ENCODE measurements around the gene RARA. TPM values are rescaled to one million over a fixed set of nuclear protein-coding genes. Genes with fewer than 3 reads are reported as not detected.
"Not testable (repeated sequence)": the region's sequence is repeated elsewhere in the genome, so short reads cannot be mapped to it uniquely, and the experiment has no call there.

Gene RARA
- total RNA-seq, 6 donors from 2014 or later = 45.7 to 95.6 (median 85.9) TPM

GRCh38 chr17:40378966-40379365, 70.0 kb downstream of the RARA start:
- H3K4me3 ChIP-seq = no peak overlapping the region
- no peaks in the 10 kb centered on the region for H3K27me3 ChIP-seq
- DNase-seq = no peak
- no peaks in the 10 kb centered on the region for H3K4me1 ChIP-seq
- TF ChIP-seq POLR2AphosphoS5 (IDR thresholded peaks at IDR 0.05) = no peak
- TF ChIP-seq POLR2A (IDR thresholded peaks at IDR 0.05) = no peak
- 90 to 96% methylated on average over 7 of the region's 7 CpGs for WGBS, 2 donors
- no peaks in the 10 kb centered on the region for H3K36me3 ChIP-seq
- H3K9me3 ChIP-seq = no peaks in the 10 kb centered on the region
- ATAC-seq (ENCODE audit: low FRiP score in 2 of 2) = no peak
- H3K27ac ChIP-seq = no peak overlapping the region

- no peaks in the 10 kb centered on the region for H3K4me1 ChIP-seq
- H3K27me3 ChIP-seq = no peaks in the 10 kb centered on the region
- ATAC-seq (ENCODE audit: low FRiP score in 2 of 2) = no peak
- no peaks in the 10 kb centered on the region for H3K9me3 ChIP-seq
- DNase-seq = no peak
- no peak overlapping the region for H3K4me3 ChIP-seq
- TF ChIP-seq EP300 (IDR thresholded peaks at IDR 0.05) = no peak
- TF ChIP-seq POLR2AphosphoS5 (IDR thresholded peaks at IDR 0.05) = no peak
- TF ChIP-seq CTCF (IDR thresholded peaks at IDR 0.05) = no peak
- no peak for TF ChIP-seq POLR2A (IDR thresholded peaks at IDR 0.05)
- H3K27ac ChIP-seq = no peak overlapping the region
- WGBS, 2 donors = 86 to 89% methylated on average over 4 of the region's 4 CpGs
- no peaks in the 10 kb centered on the region for H3K36me3 ChIP-seq
Measured at GRCh38 chr17:40382251-40382650, 73.3 kb downstream of the RARA start.

GRCh38 chr17:40386555-40386954, 77.6 kb downstream of the RARA start:
- H3K4me3 ChIP-seq; H3K4me1 ChIP-seq; DNase-seq; H3K27me3 ChIP-seq; H3K36me3 ChIP-seq; ATAC-seq (ENCODE audit: low FRiP score in 2 of 2); H3K27ac ChIP-seq; H3K9me3 ChIP-seq: not testable (repeated sequence)
- WGBS, 2 donors = 94 to 97% methylated on average over 3 of the region's 3 CpGs

GRCh38 chr17:40399185-40399584, 90.2 kb downstream of the RARA start:
- Histone ChIP-seq H3K27me3 (no peaks in the 10 kb centered on the region), H3K36me3 (no peaks in the 10 kb centered on the region), H3K4me1 (no peaks in the 10 kb centered on the region), H3K27ac (no peak overlapping the region), H3K9me3 (no peaks in the 10 kb centered on the region), H3K4me3 (no peak overlapping the region)
- ATAC-seq (ENCODE audit: low FRiP score in 2 of 2) (peak in 1 of 2 donors; percentile 62), DNase-seq (no peak)
- TF ChIP-seq CTCF (IDR thresholded peaks at IDR 0.05) (peak in 5 of 6 experiments; percentile 36 to 54 (median 50)), POLR2A (IDR thresholded peaks at IDR 0.05) (no peak)
- WGBS, 2 donors = 45 to 51% methylated on average over 4 of the region's 4 CpGs

GRCh38 chr17:40402668-40403067, 93.7 kb downstream of the RARA start:
- no peaks in the 10 kb centered on the region for H3K4me1 ChIP-seq
- H3K4me3 ChIP-seq = no peak overlapping the region
- DNase-seq = no peak
- no peak for ATAC-seq (ENCODE audit: low FRiP score in 2 of 2)
- no peaks in the 10 kb centered on the region for H3K27me3 ChIP-seq
- no peaks in the 10 kb centered on the region for H3K36me3 ChIP-seq
- no peak for TF ChIP-seq EP300 (IDR thresholded peaks at IDR 0.05)
- no peak for TF ChIP-seq POLR2AphosphoS5 (IDR thresholded peaks at IDR 0.05)
- no peak for TF ChIP-seq POLR2A (IDR thresholded peaks at IDR 0.05)
- TF ChIP-seq CTCF (IDR thresholded peaks at IDR 0.05) = no peak
- 89 to 96% methylated on average over 1 of the region's 1 CpG for WGBS, 2 donors
- H3K9me3 ChIP-seq = no peaks in the 10 kb centered on the region
- no peak overlapping the region for H3K27ac ChIP-seq

GRCh38 chr17:40404003-40404402, 95.0 kb downstream of the RARA start:
- Histone ChIP-seq H3K4me3 (no peak overlapping the region), H3K27me3 (no peaks in the 10 kb centered on the region), H3K27ac (no peak overlapping the region), H3K9me3 (no peaks in the 10 kb centered on the region), H3K4me1 (no peaks in the 10 kb centered on the region), H3K36me3 (no peaks in the 10 kb centered on the region)
- 70 to 76% methylated on average over 3 of the region's 3 CpGs for WGBS, 2 donors
- TF ChIP-seq EP300 (IDR thresholded peaks at IDR 0.05) (no peak), POLR2A (IDR thresholded peaks at IDR 0.05) (no peak), POLR2AphosphoS5 (IDR thresholded peaks at IDR 0.05) (no peak), CTCF (IDR thresholded peaks at IDR 0.05) (no peak)
- no peak for ATAC-seq (ENCODE audit: low FRiP score in 2 of 2)
- DNase-seq = no peak

Data from upper lobe of left lung (tissue), 6 donors.